Measurements from ENCODE around the gene ELOA.
"Not testable (repeated sequence)": the region's sequence is repeated elsewhere in the genome, so short reads cannot be mapped to it uniquely, and the experiment has no call there.

The ELOA gene

GRCh38 chr1:23783141-23783540, 39.9 kb downstream of the ELOA start:
- DNase-seq = not testable (repeated sequence)

DNA sequence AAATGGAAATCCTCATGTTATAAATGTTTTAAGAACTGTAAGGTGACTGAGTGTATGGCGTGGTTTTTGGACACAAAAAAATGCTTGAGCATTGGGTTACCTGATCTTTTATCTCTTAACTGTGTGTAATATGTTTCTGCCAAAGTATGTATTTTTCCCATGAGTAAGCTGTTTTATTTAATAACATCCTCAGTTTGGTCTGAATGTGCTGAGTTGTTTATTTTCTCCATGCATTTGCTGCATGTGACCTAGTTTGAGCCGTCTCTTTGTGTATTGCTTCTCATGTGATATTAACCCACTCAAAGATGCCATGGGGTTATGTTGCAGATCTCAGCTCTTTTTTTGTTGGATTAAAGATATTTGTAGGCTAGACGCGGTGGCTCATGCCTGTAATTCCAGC, 41.6 kb downstream of the ELOA start:
- no peak for DNase-seq

DNA sequence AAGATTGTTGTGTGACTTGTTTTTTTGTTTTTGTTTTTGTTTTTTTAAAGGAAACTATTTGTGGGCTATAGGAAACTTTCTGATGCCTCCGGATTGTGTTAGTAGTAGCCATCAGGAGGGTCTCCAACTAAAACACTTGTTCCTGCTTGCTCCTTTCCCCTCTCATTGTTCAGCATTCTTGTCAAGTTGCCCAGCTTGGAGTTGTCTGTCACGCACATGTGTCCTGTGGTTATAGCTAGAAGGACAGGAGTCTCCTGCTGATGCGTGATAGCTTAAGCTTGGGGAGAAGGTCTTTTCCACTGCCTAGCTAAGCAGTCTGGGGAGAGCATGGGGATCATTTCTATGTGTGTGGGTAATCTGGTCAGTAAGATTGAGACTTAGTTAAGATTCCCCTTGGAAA, 44.4 kb downstream of the ELOA start:
- DNase-seq = no peak

DNA sequence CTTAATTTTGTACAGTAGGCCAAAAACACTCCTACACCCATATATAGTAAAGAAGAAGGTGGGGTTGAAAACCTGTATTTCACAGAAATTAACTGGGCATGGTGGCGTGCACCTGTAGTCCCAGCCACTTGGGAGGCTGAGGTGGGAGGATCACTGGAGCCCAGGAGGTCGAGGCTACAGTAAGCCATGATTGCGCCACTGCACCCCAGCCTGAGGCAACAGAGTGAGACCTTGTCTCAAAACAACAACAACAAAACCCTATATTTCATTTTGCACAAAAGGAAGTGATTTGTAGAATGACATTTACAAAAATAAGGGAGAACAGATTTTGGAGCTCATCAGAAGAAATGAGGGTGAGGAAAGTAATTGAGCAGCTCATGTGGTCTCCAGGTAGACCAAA, 45.4 kb downstream of the ELOA start:
- no peak for DNase-seq

DNA sequence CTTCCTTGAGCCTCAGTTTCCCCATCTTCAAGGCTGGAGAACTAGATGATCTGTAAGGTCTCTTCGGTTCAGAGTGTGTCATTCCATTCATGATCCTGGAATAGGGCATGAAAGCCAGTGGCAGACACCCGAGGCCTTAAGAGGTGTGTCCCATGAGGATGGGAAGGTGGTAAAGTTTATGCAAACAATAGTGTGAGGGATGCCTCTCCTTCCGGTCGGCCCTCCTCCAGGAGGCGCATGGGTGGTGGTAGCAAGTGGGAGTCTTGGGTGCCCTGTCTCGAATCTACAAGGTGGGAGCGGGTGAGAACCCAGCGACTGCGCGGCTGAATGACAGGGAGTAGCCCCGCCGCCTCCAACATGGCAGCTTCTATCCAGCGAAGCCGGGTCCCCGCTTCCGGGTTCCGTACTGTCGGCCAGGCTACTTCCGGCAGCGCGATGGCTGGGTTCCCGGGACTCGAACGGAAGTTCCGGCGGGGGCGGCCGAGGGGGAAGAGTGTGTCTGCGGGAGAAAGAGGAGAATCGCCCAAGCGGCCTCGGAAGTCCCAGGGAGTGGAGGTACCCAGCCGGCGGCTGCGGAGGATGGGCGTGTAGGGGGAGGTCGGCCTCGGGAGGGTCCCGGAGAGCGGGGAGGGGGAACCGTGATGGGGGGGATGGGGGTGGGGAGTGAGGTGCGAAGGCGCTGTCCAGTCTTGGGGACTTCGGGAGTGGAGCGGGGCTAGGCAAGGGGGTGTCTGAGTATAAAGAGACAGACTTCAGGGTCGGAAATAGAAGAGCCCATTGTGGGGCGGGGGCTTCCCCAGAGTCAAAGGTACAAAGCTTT, 47.6 kb downstream of the ELOA start, which contains the start of gene LYPLA2:
LYPLA2 (plus strand) TSS at position 450 of the 820 bp plus-strand sequence. CDS start 1,538 bp downstream, outside the sequence.
- DNase-seq = peak; percentile 69 to 97 (median 92)

- DNase-seq = peak in 2 of 51 donors; percentile 17 to 19
Measured at GRCh38 chr1:23791516-23792047, 48.3 kb downstream of the ELOA start.

- DNase-seq = no peak
Measured at GRCh38 chr1:23792151-23792945, 49.1 kb downstream of the ELOA start.

DNA sequence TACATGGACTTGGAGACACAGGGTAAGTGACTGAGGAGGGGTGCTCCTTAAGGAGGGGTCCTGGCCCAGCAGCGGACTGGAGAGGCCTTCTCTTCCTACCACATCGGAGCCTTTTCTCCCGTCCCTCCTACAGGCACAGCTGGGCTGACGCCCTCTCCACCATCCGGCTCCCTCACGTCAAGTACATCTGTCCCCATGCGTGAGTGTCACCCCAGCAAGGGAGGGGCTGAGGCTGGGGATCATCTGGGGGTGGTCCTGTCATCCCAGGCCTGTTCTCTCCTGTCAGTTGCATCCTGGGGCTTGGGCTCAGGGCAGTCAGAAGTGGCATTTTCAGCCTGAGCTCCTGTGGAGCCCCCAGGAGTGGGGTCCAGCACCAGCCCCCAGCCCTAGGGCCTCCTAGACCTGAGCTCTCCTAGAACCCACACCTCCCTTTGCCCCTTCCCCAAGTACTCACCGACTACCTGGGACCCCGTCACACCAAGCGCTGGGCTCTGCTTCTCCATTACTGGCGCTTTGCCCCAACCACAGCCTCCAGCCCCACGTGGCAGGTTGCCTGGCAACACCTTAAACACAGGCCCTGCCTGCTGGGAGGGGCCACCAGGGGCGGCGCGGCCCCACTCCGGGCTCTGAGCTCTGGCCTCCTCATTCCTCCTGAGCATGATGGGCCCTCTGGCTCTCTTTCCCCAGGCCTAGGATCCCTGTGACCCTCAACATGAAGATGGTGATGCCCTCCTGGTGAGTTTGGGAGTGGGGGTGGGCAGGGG, 49.9 kb downstream of the ELOA start:
- DNase-seq = peak in 8 of 51 donors; percentile 8 to 36 (median 24)

GRCh38 chr1:23793861-23794731, 50.8 kb downstream of the ELOA start:
- DNase-seq = no peak

DNA sequence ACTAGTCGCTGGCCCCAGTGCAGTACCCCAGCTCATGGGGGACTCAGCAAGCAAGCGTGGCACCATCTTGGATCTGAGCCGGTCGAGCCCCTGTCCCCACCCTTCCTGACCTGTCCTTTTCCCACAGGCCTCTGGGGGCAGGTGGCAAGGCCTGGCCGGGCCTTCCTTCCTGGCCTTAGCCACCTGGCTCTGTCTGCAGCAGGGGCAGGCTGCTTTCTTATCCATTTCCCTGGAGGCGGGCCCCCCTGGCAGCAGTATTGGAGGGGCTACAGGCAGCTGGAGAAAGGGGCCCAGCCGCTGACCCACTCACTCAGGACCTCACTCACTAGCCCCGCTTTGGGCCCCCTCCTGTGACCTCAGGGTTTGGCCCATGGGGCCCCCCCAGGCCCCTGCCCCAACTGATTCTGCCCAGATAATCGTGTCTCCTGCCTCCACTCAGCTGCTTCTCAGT, 51.5 kb downstream of the ELOA start:
- DNase-seq = not testable (repeated sequence)

- DNase-seq = no peak
Measured at GRCh38 chr1:23795676-23796465, 52.6 kb downstream of the ELOA start.

GRCh38 chr1:23796466-23797271, 53.4 kb downstream of the ELOA start:
- no peak for DNase-seq

- DNase-seq = no peak
Measured at GRCh38 chr1:23797478-23798448, 54.5 kb downstream of the ELOA start.

DNA sequence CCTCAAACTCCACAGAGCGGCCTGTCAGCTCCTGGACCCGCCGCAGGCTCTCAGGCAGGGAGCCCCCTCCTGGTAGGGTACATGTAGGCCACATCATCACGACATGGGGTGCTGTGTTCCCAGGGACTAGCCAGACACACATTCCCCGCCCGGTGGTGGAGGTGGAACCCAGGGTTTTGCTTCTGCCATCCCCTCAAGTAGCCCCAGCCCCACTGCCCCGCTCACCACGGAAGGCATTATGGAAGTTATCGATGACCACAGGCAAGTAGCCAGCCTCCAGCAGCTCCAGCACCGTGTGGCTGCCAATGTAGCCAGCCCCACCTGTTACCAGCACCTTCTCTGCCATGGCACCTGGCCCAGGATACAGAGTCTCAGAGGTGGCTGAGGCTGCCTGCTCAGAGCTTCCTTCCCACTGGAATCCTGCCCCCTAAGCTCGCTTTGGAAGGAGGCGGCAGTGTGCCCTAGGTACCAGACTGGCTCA, 55.4 kb downstream of the ELOA start:
- DNase-seq = no peak

GRCh38 chr1:23799255-23799569, 55.9 kb downstream of the ELOA start:
- DNase-seq = no peak

- peak in 18 of 51 donors; percentile 14 to 72 (median 40) for DNase-seq
Measured at GRCh38 chr1:23799570-23800399, 56.5 kb downstream of the ELOA start.

All from hypothalamus (tissue), 51 donors.